OCI-LY7 (cell line): ENCODE data around the gene KCNJ14. TPM values are rescaled to one million over a fixed set of nuclear protein-coding genes. Genes with fewer than 3 reads are reported as not detected.
A peak's percentile ranks its signal among the peaks of the same experiment; 100 is the strongest.

Experiments
- BruUV-seq: library from RNA; stranded (reverse); fragments of 400-500 nt; replicated peaks from 2 replicates; lab custom pipeline; 2021; lab: Mats Ljungman, UMichigan
- CTCF ChIA-PET: fragments of 300-600 bp; sonication (Branson Sonifier 250); formaldehyde crosslinking; loops from one replicate; lab custom pipeline; 2022; ENCODE audit warnings: antibody characterized with exemption; ENCODE audit not compliant: unreplicated experiment; lab: Charles Lee
- POLR2A ChIA-PET: fragments of 300-600 bp; sonication (Branson Sonifier 250); formaldehyde crosslinking; loops from one replicate; lab custom pipeline; 2022; ENCODE audit warnings: antibody characterized with exemption; lab: Charles Lee
- DNase-seq: peaks from one replicate; pipeline ENCODE4 v3.0.0-alpha.2; 2015; ENCODE audit warnings: low spot score
- H2AFZ ChIP-seq: fragments of 200-600 bp; sonication (generic), shearing (Covaris generic); 2 replicates; pipeline ENCODE4 v1.6.1; 2014; ENCODE audit warnings: mild to moderate bottlenecking, antibody characterized with exemption, low read length, moderate library complexity
- H3K27ac ChIP-seq: fragments of 200-600 bp; sonication (generic); 2 replicates; pipeline ENCODE4 v1.5.1; 2014; ENCODE audit warnings: mixed run types, low read depth, mild to moderate bottlenecking, moderate library complexity, low read length, inconsistent platforms; ENCODE audit not compliant: poor library complexity, severe bottlenecking
- H3K36me3 ChIP-seq: fragments of 200-600 bp; sonication (generic); 2 replicates; pipeline ENCODE4 v1.6.1; 2014; ENCODE audit warnings: mild to moderate bottlenecking, antibody characterized with exemption, low read length, moderate library complexity, mixed read lengths; ENCODE audit not compliant: insufficient read depth
- H3K4me1 ChIP-seq: fragments of 200-600 bp; sonication (generic); 2 replicates; pipeline ENCODE4 v1.5.1; 2014; ENCODE audit warnings: mild to moderate bottlenecking, low read length; ENCODE audit not compliant: insufficient read depth, poor library complexity, severe bottlenecking
- H3K4me2 ChIP-seq: fragments of 200-600 bp; sonication (generic); 2 replicates; pipeline ENCODE4 v1.6.1; 2014; ENCODE audit warnings: mild to moderate bottlenecking, low read length
- H3K4me3 ChIP-seq: fragments of 200-600 bp; sonication (generic); 2 replicates; pipeline ENCODE4 v1.5.1; 2014; ENCODE audit warnings: mild to moderate bottlenecking, low read depth, low read length; ENCODE audit not compliant: poor library complexity, severe bottlenecking
- H3K79me2 ChIP-seq: fragments of 200-600 bp; sonication (generic); 2 replicates; pipeline ENCODE4 v1.6.1; 2016; ENCODE audit warnings: low read depth, mild to moderate bottlenecking, low read length, moderate library complexity, mixed read lengths; ENCODE audit not compliant: insufficient read depth
- H3K9me2 ChIP-seq: fragments of 200-600 bp; sonication (generic); 2 replicates; pipeline ENCODE4 v1.6.1; 2016; ENCODE audit warnings: mild to moderate bottlenecking, low read length, mixed read lengths; ENCODE audit not compliant: insufficient read depth
- H3K9me3 ChIP-seq: fragments of 200-600 bp; sonication (generic); 2 replicates; pipeline ENCODE4 v1.6.1; 2014; ENCODE audit warnings: mild to moderate bottlenecking, mixed run types, low read length, mixed read lengths
- H4K20me1 ChIP-seq: fragments of 200-600 bp; sonication (generic); 2 replicates; pipeline ENCODE4 v1.6.1; 2014; ENCODE audit warnings: mild to moderate bottlenecking, antibody characterized with exemption, low read length, moderate library complexity, mixed read lengths; ENCODE audit not compliant: insufficient read depth
- CTCF ChIP-seq: fragments of 200-600 bp; sonication (generic); conservative IDR thresholded peaks from 2 replicates; pipeline ENCODE4 v1.5.1; 2014; ENCODE audit warnings: mild to moderate bottlenecking, antibody characterized with exemption, low read length, moderate library complexity, mixed read lengths
- EZH2phosphoT487 ChIP-seq: fragments of 200-600 bp; sonication (generic); IDR thresholded peaks from 2 replicates; pipeline ENCODE4 v1.6.1; 2018; ENCODE audit warnings: low read depth, borderline replicate concordance, mild to moderate bottlenecking, mixed run types, antibody characterized with exemption, low read length, moderate library complexity, mixed read lengths
- intact Hi-C: fragments of 100-400 bp; cut with micrococcal nuclease; formaldehyde crosslinking; loops from one replicate; pipeline ENCODE4 v1.10.0; 2022; ENCODE audit not compliant: unreplicated experiment
- total RNA-seq, 2 experiments: library from RNA; depleted of rRNA in 1 of 2; stranded (reverse); fragments of >200 nt in 1 of 2; shearing (Covaris generic) in 1 of 2; gene quantifications; 2 replicates each; pipeline ENCODE4 v1.2.3, GENCODE V29; 2014 to 2022

Gene KCNJ14
- total RNA-seq, 2 experiments from 2014 or later = 0.85 to 2.6 TPM

GRCh38 chr19:48444936-48445200 is 10.5 kb upstream of the KCNJ14 start:
- peaks cover 26% of the 10 kb centered on the region for H3K4me1 ChIP-seq
- H3K4me2 ChIP-seq = peak overlapping the region; percentile 82
- H3K27ac ChIP-seq = peak overlapping the region; percentile 70
- peaks cover 29% of the 10 kb centered on the region for H3K79me2 ChIP-seq
- H4K20me1 ChIP-seq = no peaks in the 10 kb centered on the region
- no peak for TF ChIP-seq EZH2phosphoT487
- TF ChIP-seq CTCF = no peak
- intact Hi-C loops = loop anchor here (1.0 to 5.0 kb wide), 3 partner anchors 24 to 58 kb away; partner anchors contain the start of genes CYTH2, GRIN2D and KDELR1
- peak overlapping the region; percentile 86 for H2AFZ ChIP-seq
- DNase-seq = no peak
- H3K9me3 ChIP-seq = no peaks in the 10 kb centered on the region
- BruUV-seq = no TSS peak
- ChIA-PET POLR2A (interaction anchor here (0.5 to 1.0 kb wide), 2 partner anchors 12 to 108 kb away, joined by 3 to 4 read pairs; no protein-coding TSS in a partner anchor), CTCF (no interaction called here)
- no peaks in the 10 kb centered on the region for H3K9me2 ChIP-seq
- H3K36me3 ChIP-seq = peaks cover 28% of the 10 kb centered on the region
- H3K4me3 ChIP-seq = peak overlapping the region; percentile 97

- Histone ChIP-seq H3K9me2 (no peaks in the 10 kb centered on the region), H3K36me3 (peaks cover 32% of the 10 kb centered on the region), H3K4me3 (peak overlapping the region; percentile 97), H3K4me2 (peak overlapping the region; percentile 82), H2AFZ (peak overlapping the region; percentile 86), H3K9me3 (no peaks in the 10 kb centered on the region), H3K79me2 (peaks cover 29% of the 10 kb centered on the region), H3K27ac (peak overlapping the region; percentile 70), H4K20me1 (no peaks in the 10 kb centered on the region), H3K4me1 (peaks cover 26% of the 10 kb centered on the region)
- CTCF ChIA-PET = no interaction called here
- no TSS peak for BruUV-seq
- TF ChIP-seq CTCF (peak; percentile 74), EZH2phosphoT487 (no peak)
- DNase-seq = no peak
- POLR2A ChIA-PET = interaction anchor here (0.5 to 1.0 kb wide), 2 partner anchors 12 to 108 kb away, joined by 3 to 4 read pairs; no protein-coding TSS in a partner anchor
- intact Hi-C loops = loop anchor here (1.0 to 5.0 kb wide), 3 partner anchors 24 to 58 kb away; partner anchors contain the start of genes CYTH2, GRIN2D and KDELR1
These were observed 10.1 kb upstream of the KCNJ14 start for GRCh38 chr19:48445256-48445605.
